HG02840 (cell line): ENCODE results near the gene PTPN18.
"Not testable (repeated sequence)": the region's sequence is repeated elsewhere in the genome, so short reads cannot be mapped to it uniquely, and the experiment has no call there.

Source experiments
- ATAC-seq: cut with Tn5 transposase; IDR thresholded peaks from one replicate; pipeline ENCODE4 v1.9.1; 2021; ENCODE audit warnings: mild to moderate bottlenecking, moderate library complexity, moderate number of reproducible peaks; ENCODE audit not compliant: unreplicated experiment, low FRiP score

PTPN18 gene, protein sequence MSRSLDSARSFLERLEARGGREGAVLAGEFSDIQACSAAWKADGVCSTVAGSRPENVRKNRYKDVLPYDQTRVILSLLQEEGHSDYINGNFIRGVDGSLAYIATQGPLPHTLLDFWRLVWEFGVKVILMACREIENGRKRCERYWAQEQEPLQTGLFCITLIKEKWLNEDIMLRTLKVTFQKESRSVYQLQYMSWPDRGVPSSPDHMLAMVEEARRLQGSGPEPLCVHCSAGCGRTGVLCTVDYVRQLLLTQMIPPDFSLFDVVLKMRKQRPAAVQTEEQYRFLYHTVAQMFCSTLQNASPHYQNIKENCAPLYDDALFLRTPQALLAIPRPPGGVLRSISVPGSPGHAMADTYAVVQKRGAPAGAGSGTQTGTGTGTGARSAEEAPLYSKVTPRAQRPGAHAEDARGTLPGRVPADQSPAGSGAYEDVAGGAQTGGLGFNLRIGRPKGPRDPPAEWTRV

DNA sequence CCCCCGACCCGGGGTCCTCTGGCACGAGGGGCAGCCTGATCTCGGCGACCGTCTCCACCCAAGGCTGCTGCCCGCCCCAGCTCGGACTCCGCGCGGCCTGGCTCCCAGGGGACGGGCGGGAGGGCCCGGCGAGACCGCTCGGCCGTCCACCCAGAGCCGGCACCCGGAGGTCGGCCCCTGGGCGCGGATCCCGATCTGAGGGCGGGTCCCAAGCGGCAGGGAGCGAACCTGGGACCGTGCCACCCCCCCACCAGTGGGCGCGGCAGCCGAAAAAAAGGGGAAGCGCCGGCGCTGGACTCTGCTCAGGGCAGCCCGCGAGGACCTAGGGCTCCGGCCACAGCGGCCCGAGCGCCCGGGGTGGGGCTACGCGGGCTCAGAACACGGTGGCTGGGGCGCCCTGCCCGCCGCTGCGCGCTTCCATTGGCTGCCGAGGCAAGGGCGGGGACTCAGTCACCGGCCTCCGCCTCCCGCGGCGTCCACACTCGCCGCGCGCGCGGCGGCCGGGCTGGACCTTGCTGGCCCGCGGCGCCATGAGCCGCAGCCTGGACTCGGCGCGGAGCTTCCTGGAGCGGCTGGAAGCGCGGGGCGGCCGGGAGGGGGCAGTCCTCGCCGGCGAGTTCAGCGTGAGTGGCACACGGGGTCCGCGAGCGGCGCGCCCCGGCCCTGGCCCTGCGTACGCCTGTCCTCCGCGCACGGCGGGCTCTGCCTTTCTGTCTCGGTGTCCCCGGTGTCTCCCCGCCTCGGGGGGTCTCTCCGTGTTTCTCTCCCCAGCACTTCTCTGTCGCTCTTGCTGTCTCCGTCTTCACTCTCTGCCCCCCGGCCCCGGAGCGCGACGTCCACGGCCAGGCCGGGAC is at the start of gene PTPN18:
PTPN18 (plus strand) TSS at position 479 of the 854 bp plus-strand sequence; CDS start at position 531, 52 bp downstream.
- peak; percentile 66 for ATAC-seq

GRCh38 chr2:130307850-130308249 is 48.0 kb upstream of the PTPN18 start:
- ATAC-seq: no peak

GRCh38 chr2:130310881-130311280 is 45.0 kb upstream of the PTPN18 start:
- ATAC-seq: no peak

DNA sequence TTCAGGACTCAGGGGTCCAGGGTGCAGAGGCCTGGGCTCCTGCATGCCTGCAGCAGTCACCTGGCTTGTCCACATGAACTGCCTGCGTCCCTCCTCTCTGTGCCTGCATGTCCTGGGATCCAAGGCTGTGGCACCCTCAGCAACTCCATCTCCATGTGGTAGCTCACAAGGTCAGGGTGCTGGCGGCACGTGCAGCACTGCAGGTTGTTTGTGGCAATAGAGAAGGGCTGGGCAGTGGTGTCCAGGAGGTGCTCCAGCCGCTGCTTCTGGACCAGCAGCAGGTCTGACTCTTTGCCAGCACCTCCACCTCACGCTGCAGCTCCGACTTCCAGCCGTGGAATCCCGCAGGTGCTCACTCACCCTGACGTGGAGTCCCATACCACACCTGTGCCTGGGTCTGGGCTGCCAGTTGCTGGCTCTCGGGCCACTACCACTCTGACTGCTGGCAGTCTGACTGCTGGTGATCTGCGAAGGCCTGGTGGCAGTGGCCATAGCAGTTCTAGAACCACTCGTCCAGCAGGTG is 42.0 kb upstream of the PTPN18 start:
- ATAC-seq: no peak

DNA sequence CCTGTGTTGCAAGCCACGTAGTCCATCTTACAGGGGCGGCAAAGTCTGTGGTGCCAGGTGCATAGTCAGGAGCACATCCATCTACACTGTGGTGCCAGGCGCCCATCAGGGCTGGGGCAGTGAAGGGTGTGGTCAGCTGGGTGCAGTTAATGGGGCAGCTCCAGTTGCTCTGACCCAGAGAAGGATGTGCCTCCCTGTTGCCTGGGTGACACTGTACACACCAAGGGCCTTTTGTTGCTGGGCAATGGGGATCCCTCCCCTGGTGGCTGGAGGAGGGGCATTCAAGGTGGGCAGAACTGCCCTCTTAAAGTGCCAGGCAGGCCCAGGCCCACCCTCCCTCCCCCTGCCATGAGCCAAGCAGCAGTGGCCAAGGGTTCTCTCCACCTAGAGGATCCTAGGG is 41.5 kb upstream of the PTPN18 start:
- no peak for ATAC-seq

DNA sequence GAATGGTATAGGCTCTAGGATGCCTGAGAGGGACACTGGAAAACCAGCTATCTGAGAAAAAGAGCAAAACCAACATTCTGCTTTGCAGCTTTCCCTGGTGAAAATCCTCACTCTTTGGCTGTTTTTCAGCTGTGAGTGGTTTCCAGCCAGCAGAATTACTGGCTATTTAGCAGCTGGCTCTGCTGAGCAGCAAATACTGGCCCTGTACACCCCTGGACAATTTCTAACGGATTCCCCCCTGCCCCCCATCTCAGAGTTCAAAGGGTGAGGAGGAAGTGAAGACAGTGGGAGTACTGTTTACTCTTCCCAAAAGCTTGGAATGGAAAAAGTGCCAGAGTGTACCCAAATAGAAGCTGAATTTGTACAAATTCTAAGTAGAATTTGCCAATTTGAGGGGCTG is 39.3 kb upstream of the PTPN18 start:
- no peak for ATAC-seq

- ATAC-seq: no peak
These were observed 37.0 kb upstream of the PTPN18 start for GRCh38 chr2:130318906-130319305.

- ATAC-seq: no peak
These were observed 36.3 kb upstream of the PTPN18 start for GRCh38 chr2:130319536-130319935.

DNA sequence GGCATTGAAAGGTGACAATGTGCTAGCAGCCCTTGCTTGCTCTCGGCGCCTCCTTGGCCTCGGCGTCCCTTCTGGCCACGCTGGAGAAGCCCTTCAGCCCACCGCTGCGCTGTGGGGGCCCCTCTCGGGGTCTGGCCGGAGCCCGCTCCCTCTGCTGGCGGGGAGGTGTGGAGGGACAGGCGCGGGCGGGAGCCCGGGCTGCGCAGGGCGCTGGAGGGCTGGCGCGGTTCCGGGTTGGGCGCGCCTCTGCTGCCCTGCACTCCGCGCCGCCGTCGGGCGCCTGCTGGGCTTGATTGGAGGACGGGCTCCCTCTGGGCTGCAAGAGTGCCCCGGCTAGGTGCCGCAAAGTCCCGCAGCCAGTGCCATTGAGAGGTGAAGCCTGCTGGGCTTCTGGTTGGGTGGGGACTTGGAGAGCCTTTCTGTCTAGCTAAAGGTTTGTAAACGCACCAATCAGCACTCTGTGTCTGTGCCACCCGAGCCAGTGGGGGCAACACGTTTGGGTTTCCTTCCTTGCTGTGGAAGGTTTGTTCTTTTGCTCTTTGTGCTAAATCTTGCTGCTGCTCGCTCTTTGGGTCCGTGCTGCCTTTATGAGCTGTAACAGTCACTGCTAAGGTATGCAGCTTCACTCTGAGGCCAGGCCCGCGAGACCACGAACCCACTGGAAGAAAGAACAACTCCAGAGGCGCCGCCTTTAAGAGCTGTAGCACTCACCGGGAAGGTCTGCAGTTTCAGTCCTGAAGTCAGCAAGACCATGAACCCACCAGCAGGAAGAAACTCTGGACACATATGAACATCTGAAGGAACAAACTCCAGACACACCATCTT is 27.9 kb upstream of the PTPN18 start:
- no peak for ATAC-seq

DNA sequence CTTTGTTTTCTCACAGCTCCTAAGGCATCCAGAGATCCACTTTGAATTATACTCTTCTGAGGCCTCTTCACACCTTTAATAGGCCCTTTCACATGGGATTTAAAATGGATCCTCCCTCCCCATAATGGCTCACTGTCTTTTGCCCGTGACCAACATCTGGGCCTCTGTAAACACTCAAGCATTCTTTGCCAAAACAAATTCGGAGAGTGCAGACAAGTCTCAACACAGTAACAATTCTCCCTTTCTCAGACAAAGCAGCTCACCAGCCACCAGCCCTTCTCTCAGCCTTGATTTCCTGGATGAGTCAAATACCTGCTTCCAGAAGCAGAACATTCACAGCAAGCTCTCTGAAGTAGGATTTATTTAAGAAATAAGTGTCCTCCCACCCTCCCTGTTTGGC is 27.1 kb upstream of the PTPN18 start:
- ATAC-seq: no peak

GRCh38 chr2:130332271-130333073 is 23.4 kb upstream of the PTPN18 start:
- no peak for ATAC-seq

- ATAC-seq: not testable (repeated sequence)
These were observed 22.6 kb upstream of the PTPN18 start for GRCh38 chr2:130333253-130333652.

DNA sequence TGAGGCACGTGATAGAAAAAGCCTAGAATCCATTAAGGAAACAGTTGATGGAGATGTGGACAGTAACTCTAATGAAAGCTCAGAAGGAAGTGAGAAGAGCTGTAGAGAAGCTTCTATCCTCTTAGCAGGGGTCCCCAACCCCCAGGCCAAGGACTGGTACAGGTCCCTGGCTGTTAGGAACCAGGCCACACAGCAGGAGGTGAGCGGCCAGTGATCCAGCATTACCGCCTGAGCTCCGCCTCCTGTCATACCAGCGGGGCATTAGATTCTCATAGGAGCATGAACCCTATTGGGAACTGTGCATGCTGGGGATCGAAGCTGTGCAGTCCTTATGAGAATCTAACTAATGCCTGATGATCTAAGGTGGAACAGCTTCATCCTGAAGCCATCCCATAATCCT is 21.8 kb upstream of the PTPN18 start:
- ATAC-seq: no peak

GRCh38 chr2:130335226-130335625 is 20.6 kb upstream of the PTPN18 start:
- no peak for ATAC-seq

DNA sequence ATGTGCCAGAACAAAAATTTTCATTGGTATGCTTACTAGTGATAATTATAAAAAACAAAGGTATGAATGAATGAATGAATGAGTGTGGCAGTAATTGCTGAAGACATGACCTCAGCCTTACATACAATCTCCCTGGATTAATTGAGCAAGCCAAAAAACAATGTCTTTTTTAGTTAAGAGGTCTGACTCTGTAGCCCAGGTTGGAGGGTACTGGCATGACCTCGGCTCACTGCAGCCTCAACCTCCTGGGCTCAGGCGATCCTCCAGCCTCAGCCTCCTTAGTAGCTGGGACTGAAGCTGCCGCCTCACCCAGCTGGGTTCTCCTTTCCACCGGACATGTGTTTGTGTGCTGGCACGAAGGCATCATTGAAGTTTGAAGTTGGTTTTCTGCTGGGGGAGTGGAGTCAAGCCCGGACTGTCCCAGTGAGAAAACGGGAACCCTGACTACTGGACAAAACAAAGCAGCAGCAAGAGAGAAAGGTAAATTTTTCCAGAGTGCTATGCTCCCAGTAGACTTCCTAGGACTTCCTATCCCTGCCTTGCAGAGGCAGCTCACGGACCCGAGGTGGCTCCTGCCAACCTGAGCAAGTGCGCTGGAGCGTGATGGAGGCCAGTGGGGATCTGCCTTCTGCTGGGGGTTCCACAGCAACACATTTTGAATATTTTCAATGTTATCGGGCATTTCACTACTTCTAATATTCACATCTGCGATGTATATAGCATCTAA is 19.5 kb upstream of the PTPN18 start:
- ATAC-seq: no peak

- ATAC-seq: no peak
These were observed 18.8 kb upstream of the PTPN18 start for GRCh38 chr2:130336877-130337734.

DNA sequence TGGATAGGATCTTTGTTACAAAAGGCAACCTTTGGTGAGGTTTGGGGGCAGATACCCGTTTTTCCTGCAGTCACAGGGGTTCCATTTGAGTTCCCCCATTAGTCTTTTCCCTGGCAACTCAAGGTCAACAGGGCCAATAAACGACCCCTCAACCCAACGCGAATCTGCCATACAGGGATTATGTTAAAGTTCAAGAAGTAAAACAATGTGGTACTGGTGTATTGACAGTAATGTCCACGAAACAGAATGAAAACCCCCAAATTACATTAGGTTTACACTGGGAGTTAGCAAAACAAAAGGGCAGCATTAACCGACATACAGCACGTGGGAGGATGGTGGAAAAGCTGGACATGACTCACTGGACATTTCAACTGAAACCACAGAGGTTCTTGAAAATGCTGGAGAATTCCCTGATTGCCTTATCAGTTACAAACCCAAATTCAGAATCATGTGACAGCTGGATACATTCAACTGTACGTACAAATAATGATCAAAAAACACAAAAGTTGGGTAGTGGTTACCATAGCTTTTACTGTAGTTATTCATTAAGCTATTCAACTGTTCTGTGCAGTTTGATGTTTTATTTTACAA is 18.0 kb upstream of the PTPN18 start:
- ATAC-seq: no peak
